Neuron (in vitro differentiated cells): ENCODE measurements around the gene RAB12.
"Not testable (repeated sequence)": the region's sequence is repeated elsewhere in the genome, so short reads cannot be mapped to it uniquely, and the experiment has no call there.

Experiments
- H2AFZ ChIP-seq: one replicate; pipeline ENCODE4 v1.6.1; 2013; ENCODE audit warnings: low read depth, mild to moderate bottlenecking, inconsistent platforms, low read length, moderate library complexity
- H3K27me3 ChIP-seq: one replicate; pipeline ENCODE4 v1.6.1; 2013; ENCODE audit warnings: low read length; ENCODE audit not compliant: insufficient read depth
- H3K36me3 ChIP-seq: one replicate; pipeline ENCODE4 v1.6.1; 2013; ENCODE audit warnings: low read length; ENCODE audit not compliant: insufficient read depth
- H3K4me1 ChIP-seq: one replicate; pipeline ENCODE4 v1.6.1; 2013; ENCODE audit warnings: low read length; ENCODE audit not compliant: insufficient read depth
- H3K4me3 ChIP-seq: 2 replicates; pipeline ENCODE4 v1.5.1; 2013; ENCODE audit warnings: mild to moderate bottlenecking, low read length, moderate library complexity
- H3K9me3 ChIP-seq: one replicate; pipeline ENCODE4 v1.6.1; 2013; ENCODE audit warnings: low read length

Gene RAB12

DNA sequence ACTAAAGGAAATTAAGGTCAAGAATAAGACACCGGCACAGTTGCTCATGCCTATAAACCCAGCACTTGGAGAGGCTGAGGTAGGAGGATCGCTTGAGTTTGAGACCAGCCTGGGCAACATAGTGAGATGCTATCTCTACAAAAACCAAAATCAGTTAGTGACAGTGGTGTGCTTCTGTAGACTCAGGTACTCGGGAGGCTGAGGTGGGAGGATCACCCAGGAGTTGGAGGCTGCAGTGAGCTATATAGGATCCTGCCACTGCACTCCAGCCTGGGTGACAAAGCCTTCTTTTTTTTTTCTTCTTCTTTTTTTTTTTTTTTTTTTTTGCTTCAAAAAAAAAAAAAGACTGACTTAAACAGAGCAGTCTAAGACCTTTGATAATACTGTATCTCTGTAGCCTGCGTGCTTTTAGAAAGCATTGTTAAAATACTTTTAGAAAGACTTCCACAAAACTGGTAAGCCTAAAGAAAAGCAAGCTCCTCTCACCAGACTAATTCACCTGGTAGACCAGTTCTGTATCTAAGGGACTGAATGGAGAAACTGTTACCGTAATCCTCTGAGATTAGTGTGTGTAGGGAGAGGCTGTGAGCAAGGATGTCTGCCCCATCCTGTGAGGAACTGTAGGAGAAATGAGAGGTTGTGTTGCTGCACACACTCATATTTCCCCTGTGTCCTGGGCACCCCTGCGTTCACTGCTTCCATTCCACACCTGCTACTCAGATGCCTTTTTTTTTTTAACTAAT is 10.8 kb downstream of the RAB12 start:
- no peaks in the 10 kb centered on the region for H3K27me3 ChIP-seq
- H3K9me3 ChIP-seq, result peaks cover 4% of the 10 kb centered on the region
- no peaks in the 10 kb centered on the region for H3K36me3 ChIP-seq
- no peak overlapping the region for H3K4me3 ChIP-seq
- no peak overlapping the region for H2AFZ ChIP-seq
- H3K4me1 ChIP-seq, result peaks cover 15% of the 10 kb centered on the region

DNA sequence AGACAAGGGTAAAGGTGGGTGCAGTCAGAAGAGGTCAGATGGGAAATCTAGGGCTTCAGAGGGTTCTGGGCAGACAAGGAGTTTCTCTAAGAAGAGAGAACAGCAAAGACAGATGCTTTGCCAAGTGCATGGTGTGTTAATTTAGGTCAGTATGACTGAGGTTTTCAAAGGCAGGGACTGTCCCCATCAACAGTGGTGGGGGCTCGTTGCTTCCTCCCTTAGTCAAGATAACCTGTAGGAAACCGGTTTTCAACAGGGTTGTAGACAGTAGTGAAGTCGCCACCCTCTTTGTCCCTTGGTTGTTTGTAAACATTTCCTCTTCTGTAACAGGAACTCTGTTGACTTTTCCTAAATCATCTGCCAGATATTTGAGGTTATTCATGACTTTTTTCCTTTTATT is 11.6 kb downstream of the RAB12 start:
- Histone ChIP-seq H3K4me1 (peaks cover 7% of the 10 kb centered on the region), H3K27me3 (no peaks in the 10 kb centered on the region), H3K36me3 (peaks cover 6% of the 10 kb centered on the region), H3K4me3 (no peak overlapping the region), H3K9me3 (peaks cover 4% of the 10 kb centered on the region), H2AFZ (no peak overlapping the region)

DNA sequence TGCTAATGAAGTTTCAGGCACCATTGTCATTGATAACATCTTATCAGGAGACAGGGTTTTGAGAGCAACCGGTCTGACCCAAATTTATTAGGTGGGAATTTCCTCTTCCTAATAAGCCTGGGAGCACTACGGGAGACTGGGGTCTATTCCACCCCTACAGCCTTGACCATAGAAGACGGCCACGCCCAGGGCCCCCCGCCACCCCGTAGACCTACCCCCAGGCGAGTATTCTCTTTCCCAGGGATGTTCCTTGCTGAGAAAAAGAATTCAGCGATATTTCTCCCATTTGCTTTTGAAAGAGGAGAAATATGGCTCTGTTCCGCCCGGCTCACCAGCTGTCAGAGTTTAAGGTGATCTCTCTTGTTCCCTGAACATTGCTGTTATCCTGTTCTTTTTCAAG is 13.4 kb downstream of the RAB12 start:
- not testable (repeated sequence) for H3K9me3 ChIP-seq, H3K4me1 ChIP-seq, H2AFZ ChIP-seq, H3K4me3 ChIP-seq, H3K27me3 ChIP-seq
- peaks cover 18% of the 10 kb centered on the region for H3K36me3 ChIP-seq

DNA sequence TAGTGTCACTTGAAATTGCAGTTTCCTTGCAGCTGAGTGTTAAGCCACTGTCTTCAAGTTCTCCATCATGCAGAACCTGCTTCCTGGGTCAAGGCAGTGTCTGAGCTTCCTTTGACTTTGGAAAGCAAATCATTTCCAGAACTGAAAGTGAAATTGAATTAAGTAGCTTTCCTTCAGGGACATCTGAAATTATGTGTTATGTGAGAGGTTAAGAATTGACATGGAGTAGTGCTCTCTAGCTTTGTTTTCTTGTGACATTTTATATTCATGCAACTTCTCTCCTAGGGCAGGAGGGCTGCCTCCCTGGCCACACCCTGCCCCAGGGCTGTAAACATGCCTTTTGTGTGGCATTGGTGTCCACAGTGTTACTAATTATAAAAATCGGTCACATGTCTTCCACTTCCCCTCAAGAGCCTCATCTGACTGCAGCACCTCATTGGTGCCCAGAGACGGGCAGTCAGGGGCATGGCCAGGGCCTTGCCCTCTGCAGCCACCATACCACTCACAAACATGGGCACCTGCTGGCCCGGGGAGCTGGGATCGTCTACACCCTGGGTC is 14.4 kb downstream of the RAB12 start:
- Histone ChIP-seq H3K4me3 (no peak overlapping the region), H3K27me3 (no peaks in the 10 kb centered on the region), H3K36me3 (peaks cover 23% of the 10 kb centered on the region), H2AFZ (no peak overlapping the region), H3K9me3 (peaks cover 4% of the 10 kb centered on the region), H3K4me1 (peaks cover 7% of the 10 kb centered on the region)

DNA sequence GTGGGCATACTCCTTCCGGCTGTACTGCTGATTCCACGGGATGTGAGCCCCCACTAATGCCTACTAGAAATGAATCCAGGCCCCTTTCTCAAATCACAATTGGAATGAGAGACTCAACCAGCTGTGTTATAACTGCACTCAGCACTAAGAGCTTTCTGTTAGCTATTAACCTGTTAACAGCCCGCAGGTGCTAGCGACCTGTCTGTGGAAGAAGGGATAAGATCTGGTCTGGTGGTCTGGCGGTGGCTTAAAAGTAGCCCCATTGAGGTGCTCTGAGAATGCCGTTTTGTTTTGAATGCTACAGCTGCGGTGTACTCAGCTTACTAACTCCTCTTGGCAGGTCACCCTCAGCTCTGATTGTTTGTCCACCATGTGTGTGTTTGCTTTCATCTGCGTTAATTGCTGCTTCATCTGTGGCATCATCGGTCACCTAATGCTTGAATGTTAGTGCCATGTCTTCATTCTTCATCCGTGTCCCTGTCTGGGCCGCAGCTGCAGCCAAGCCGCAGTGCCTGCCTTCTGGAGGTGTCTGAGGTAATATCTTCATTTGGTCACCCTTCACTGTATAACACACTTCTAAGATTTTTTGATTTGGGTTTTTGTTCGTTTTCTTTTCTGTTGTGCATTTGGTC is 16.3 kb downstream of the RAB12 start:
- H3K36me3 ChIP-seq, result peaks cover 29% of the 10 kb centered on the region
- no peaks in the 10 kb centered on the region for H3K27me3 ChIP-seq
- peaks cover 7% of the 10 kb centered on the region for H3K4me1 ChIP-seq
- no peak overlapping the region for H2AFZ ChIP-seq
- H3K9me3 ChIP-seq, result peaks cover under 1% of the 10 kb centered on the region
- no peak overlapping the region for H3K4me3 ChIP-seq

DNA sequence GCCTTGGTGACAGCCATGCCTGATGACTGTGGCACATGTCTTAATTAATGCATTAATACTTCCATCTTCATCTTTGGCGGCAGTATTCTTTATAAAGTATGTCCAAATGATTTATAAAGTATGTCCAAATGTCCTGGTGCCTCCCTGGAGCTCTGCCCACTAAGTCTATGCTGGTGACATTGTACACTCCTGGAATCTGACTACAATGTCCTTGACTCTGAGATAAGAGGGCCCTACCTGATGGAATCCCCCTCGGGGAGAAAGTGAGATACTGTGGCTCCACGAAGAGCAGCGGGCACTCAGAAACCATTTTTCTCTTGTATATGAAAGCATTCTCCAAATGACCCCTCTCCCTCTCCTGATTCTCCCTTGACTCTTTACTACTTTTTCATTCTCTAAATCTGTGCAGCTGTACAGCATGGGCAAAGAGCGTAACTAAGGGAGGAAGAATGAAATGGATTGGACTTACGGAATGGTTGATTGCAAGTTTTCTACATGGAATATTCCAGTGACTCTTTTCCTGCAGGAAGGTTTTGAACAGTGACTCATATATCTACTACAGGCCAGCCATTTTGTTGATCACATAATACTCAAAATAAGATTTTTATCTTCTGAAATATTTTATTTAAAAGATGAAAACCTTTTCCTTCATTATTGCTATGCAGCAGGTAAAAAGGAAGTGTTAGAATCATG is 17.3 kb downstream of the RAB12 start:
- no peaks in the 10 kb centered on the region for H3K9me3 ChIP-seq
- no peaks in the 10 kb centered on the region for H3K27me3 ChIP-seq
- H3K36me3 ChIP-seq, result peaks cover 29% of the 10 kb centered on the region
- H3K4me3 ChIP-seq, result no peak overlapping the region
- peaks cover 7% of the 10 kb centered on the region for H3K4me1 ChIP-seq
- no peak overlapping the region for H2AFZ ChIP-seq

DNA sequence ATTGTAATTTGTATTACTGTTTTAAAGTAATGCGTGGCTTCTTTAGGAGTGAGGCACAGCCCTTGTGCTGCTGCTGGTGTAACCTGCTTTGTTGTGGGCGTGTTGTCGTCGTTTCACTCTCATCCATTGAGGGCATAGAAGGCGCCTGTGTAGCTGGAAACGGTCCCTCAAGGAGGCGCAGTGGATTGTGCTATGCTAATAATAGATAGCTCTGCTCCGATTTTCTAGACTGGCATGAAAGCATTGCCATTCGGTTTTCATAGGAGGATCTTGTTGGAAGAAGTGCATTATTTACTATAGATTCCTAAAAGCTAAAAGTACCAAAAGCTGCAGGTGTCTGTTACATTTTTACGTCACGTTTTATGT is 17.9 kb downstream of the RAB12 start:
- Histone ChIP-seq H3K4me3 (no peak overlapping the region), H3K4me1 (peaks cover 7% of the 10 kb centered on the region), H3K27me3 (no peaks in the 10 kb centered on the region), H3K36me3 (peaks cover 29% of the 10 kb centered on the region), H3K9me3 (no peaks in the 10 kb centered on the region), H2AFZ (no peak overlapping the region)

DNA sequence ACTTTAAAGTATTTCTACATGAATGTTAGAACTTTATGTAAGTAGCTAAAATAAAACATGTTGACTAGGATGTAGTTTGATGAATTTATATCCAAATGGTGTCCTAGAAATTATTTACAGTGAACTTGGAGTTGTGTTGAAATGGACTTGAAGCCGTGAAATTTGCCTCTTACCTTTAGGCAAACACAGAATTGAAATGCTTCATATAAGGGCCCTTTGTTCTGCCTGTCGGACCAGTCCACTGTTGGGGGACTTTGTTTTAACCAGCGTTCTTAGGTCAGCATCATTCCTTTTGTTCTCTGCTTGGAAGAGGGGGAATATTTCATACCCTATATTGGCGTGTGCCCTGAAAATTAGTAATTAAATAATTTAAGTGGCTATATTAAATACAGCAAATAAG is 18.3 kb downstream of the RAB12 start:
- Histone ChIP-seq H3K4me1 (peaks cover 7% of the 10 kb centered on the region), H3K9me3 (no peaks in the 10 kb centered on the region), H3K4me3 (no peak overlapping the region), H3K27me3 (no peaks in the 10 kb centered on the region), H3K36me3 (peaks cover 31% of the 10 kb centered on the region), H2AFZ (no peak overlapping the region)

DNA sequence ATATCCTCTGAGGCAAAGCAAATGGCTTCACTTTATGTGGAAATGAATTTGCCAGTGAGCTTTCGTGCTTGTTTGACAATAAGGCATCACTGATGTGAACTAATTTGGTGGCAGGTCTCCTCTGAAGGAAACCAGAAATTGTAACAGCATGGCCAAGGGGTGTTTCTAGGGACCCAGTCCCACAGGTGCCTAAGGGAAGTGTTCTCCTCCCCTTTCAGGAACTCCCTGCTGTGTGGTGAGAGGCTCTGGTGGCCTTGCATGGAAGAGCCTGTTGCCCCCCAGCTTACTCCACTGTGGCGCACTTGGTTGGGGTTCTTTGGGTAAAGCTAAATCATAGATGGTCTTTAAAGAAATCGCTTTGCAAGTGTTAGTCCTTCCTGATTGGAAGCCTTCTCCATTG is 20.4 kb downstream of the RAB12 start:
- Histone ChIP-seq H3K9me3 (no peaks in the 10 kb centered on the region), H3K4me1 (no peaks in the 10 kb centered on the region), H2AFZ (no peak overlapping the region), H3K27me3 (no peaks in the 10 kb centered on the region), H3K4me3 (no peak overlapping the region), H3K36me3 (peaks cover 49% of the 10 kb centered on the region)

DNA sequence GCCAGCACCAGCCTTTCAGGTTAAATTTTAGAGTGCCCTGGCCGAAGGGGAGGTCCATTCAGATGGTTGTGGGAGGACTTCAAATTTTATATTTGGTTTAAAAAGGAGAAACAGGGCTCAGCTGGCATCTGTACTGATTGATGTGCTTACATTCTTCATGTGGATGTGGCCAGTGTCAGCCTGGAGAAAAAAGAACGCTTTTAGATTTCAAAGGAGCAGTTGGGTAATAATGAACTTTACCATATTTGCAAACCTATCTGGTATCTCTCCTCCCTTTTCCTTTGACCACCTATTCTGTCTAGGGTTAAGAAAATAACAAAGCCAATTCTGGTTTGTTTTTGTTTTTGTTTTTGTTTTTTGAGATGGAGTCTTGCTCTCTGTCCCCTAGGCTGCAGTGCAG is 21.3 kb downstream of the RAB12 start:
- peaks cover 54% of the 10 kb centered on the region for H3K36me3 ChIP-seq

DNA sequence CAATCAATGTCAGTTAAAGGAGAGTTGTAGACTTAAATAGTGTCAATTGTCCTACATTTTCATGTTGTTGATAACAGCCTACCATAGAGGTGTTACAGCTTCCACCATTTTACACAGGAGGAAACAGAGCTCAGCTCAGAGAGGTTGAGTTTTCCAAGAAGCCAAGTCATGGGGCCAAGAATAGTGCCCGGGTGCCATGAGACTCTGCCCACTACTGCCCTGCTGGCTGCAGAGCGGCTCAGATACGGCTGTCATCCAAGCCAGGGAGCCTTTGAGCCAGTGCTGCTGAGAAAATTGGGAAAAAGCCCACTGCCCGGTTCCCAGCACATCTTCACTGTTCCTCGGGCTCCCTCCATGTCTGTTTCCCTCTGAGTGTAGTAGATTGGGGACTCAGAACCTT is 22.0 kb downstream of the RAB12 start:
- peaks cover 52% of the 10 kb centered on the region for H3K36me3 ChIP-seq
- no peaks in the 10 kb centered on the region for H3K4me1 ChIP-seq

More for the DNA sequence above, 21.3 kb downstream of the RAB12 start:
- Histone ChIP-seq H3K9me3 (no peaks in the 10 kb centered on the region), H2AFZ (no peak overlapping the region), H3K4me1 (no peaks in the 10 kb centered on the region), H3K27me3 (no peaks in the 10 kb centered on the region), H3K4me3 (no peak overlapping the region)

DNA sequence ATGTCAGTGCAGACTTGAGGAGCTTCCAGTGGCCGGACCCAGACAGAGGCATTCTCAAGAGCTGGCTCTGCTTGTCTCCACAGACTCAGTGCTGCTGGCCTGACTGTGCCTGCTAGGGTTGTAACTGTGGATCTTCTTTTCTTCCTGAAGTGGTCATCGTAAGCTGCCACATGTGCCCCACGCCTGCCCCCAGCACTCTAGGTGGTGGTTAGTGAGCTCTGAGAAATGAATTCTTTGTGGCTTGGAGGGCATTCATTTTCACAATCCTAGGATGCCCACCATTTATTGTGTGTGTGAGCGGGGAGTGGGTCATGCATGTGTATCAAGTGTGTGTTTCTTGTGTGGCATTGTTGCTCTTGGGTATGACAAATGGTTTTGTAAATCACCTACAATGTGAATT is 23.1 kb downstream of the RAB12 start:
- Histone ChIP-seq H3K9me3 (no peaks in the 10 kb centered on the region), H3K36me3 (peaks cover 52% of the 10 kb centered on the region), H3K4me1 (no peaks in the 10 kb centered on the region), H3K27me3 (no peaks in the 10 kb centered on the region), H2AFZ (no peak overlapping the region), H3K4me3 (no peak overlapping the region)

More for the DNA sequence above, 22.0 kb downstream of the RAB12 start:
- H3K9me3 ChIP-seq, result no peaks in the 10 kb centered on the region
- H3K4me3 ChIP-seq, result no peak overlapping the region
- no peak overlapping the region for H2AFZ ChIP-seq
- H3K27me3 ChIP-seq, result no peaks in the 10 kb centered on the region

DNA sequence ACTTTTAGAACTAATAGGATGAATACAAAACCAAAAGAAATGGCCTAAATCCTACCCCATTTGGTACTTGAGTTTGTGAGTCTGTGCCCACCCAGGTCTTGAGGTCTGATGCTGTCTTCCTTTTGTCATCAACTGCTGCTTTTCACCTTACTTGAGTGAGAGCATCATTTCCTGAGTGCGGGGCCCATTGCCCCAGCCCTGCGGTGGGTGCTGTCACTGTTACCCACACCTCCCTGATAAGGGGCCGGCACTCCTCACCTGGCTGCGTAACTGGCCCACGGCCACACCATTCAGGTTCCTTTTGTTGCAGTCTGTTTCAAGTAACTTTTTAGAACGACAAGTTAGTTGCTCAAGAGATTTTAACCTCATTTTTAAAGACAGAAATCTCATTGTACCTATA is 25.3 kb downstream of the RAB12 start:
- peaks cover 62% of the 10 kb centered on the region for H3K36me3 ChIP-seq
- no peak overlapping the region for H3K4me3 ChIP-seq
- H2AFZ ChIP-seq, result no peak overlapping the region
- no peaks in the 10 kb centered on the region for H3K4me1 ChIP-seq
- H3K9me3 ChIP-seq, result no peaks in the 10 kb centered on the region
- no peaks in the 10 kb centered on the region for H3K27me3 ChIP-seq
